ENCODE measurements around the gene SLC25A47.

- TF ChIP-seq CTCF (IDR thresholded peaks at IDR 0.05), result no peak
- TF ChIP-seq POLR2A (IDR thresholded peaks at IDR 0.05), result peak; percentile 41 to 80 (median 72)
These were observed 16.8 kb upstream of the SLC25A47 start, which contains the start of gene SLC25A29 for GRCh38 chr14:100306101-100306997.

All from body of pancreas (tissue), 4 donors.